GM19099 (cell line): Measurements from ENCODE around the gene PPP1R36.

Experiments
- POLR2A ChIP-seq: IDR thresholded peaks from 3 replicates; pipeline ENCODE4 v1.6.1; 2011; ENCODE audit warnings: low read depth; ENCODE audit not compliant: insufficient read length; ENCODE audit errors: extremely low read depth

The PPP1R36 gene

GRCh38 chr14:64549791-64550620 lies at the start of gene PPP1R36:
TSS of gene PPP1R36 (plus strand) at chr14:64549961. CDS start at chr14:64549998, 37 bp downstream.
- TF ChIP-seq POLR2A, result no peak

GRCh38 chr14:64500088-64500487 lies 49.7 kb upstream of the PPP1R36 start:
- no peak for TF ChIP-seq POLR2A

- no peak for TF ChIP-seq POLR2A
Observed at GRCh38 chr14:64501411-64502171, 48.2 kb upstream of the PPP1R36 start.

- TF ChIP-seq POLR2A, result no peak
Observed at GRCh38 chr14:64502456-64502855, 47.3 kb upstream of the PPP1R36 start.

GRCh38 chr14:64502887-64503433 lies 46.8 kb upstream of the PPP1R36 start:
- no peak for TF ChIP-seq POLR2A

- TF ChIP-seq POLR2A, result peak; percentile 74
Observed at GRCh38 chr14:64503434-64504309, 46.1 kb upstream of the PPP1R36 start, which contains the start of gene ZBTB25. TSS of gene ZBTB25 (minus strand) at chr14:64503838. CDS start at chr14:64490533, 13,305 bp downstream.

GRCh38 chr14:64504310-64504896 lies 45.4 kb upstream of the PPP1R36 start, which contains the start of gene ZBTB1:
TSS of gene ZBTB1 (plus strand) at chr14:64504770. CDS start at chr14:64521505, 16,735 bp downstream.
- peak; percentile 82 for TF ChIP-seq POLR2A

- peak; percentile 49 for TF ChIP-seq POLR2A
Observed at GRCh38 chr14:64504897-64505794, 44.6 kb upstream of the PPP1R36 start.

GRCh38 chr14:64506721-64507120 lies 43.0 kb upstream of the PPP1R36 start:
- TF ChIP-seq POLR2A, result no peak

- no peak for TF ChIP-seq POLR2A
Observed at GRCh38 chr14:64507376-64508156, 42.2 kb upstream of the PPP1R36 start.

- TF ChIP-seq POLR2A, result no peak
Observed at GRCh38 chr14:64508215-64508776, 41.5 kb upstream of the PPP1R36 start.

GRCh38 chr14:64509036-64509435 lies 40.7 kb upstream of the PPP1R36 start:
- no peak for TF ChIP-seq POLR2A
